Testis (tissue), 3 donors: ENCODE results near the gene ZNF800. TPM values are rescaled to one million over a fixed set of nuclear protein-coding genes. Genes with fewer than 3 reads are reported as not detected.

Source experiments
- DNase-seq: peaks from one replicate; pipeline ENCODE4 v3.0.0-alpha.2; 2019
- H3K27ac ChIP-seq, 2 donors: fragments of 200-600 bp; sonication (generic); one replicate each; pipeline ENCODE4 v1.5.1; 2019
- H3K27me3 ChIP-seq: fragments of 200-600 bp; sonication (generic); one replicate; pipeline ENCODE4 v1.5.1; 2019
- H3K36me3 ChIP-seq: fragments of 200-600 bp; sonication (generic); one replicate; pipeline ENCODE4 v1.5.1; 2017; ENCODE audit warnings: low read depth; ENCODE audit errors: missing control alignments
- H3K4me1 ChIP-seq: fragments of 200-600 bp; sonication (generic); one replicate; pipeline ENCODE4 v1.5.1; 2019
- H3K4me3 ChIP-seq, 2 donors: fragments of 200-600 bp; sonication (generic); one replicate each; pipeline ENCODE4 v1.5.1; 2017 to 2019
- H3K9me3 ChIP-seq: fragments of 200-600 bp; sonication (generic); one replicate; pipeline ENCODE4 v1.5.1; 2017
- POLR2A ChIP-seq: fragments of 450-650 bp; IDR thresholded peaks from one replicate; pipeline ENCODE4 v1.6.1; 2017; ENCODE audit warnings: antibody characterized with exemption, mild to moderate bottlenecking, moderate library complexity
- WGBS, 2 donors: methylation state at CpG; one replicate each; pipeline ENCODE4 v1.1.5; 2018; 5-methylcytosine and 5-hydroxymethylcytosine counted together
- intact Hi-C: fragments of 100-400 bp; cut with DNase I; formaldehyde crosslinking; loops from one replicate; pipeline ENCODE4 v1.15.1; 2023; ENCODE audit warnings: low total_unique reads
- polyA plus RNA-seq: library from polyadenylated mRNA; stranded (reverse); fragments of 350-450 nt; fragmentation: Illumina TruSeq; extraction: RNeasy Lipid Tissue Mini Kit (QIAGEN cat#74804); gene quantifications from one replicate; pipeline ENCODE4 v1.2.3, GENCODE V29; 2014; ENCODE audit warnings: low read depth, low replicate concordance; ENCODE audit not compliant: insufficient read depth
- total RNA-seq, 2 donors: library from RNA; depleted of rRNA; stranded (reverse); fragments of >200 nt; gene quantifications; one replicate each; pipeline ENCODE4 v1.2.3, GENCODE V29; 2016
- TF ChIP-seq, protein P1 (sequence below), 3 experiments: fragments of 450-650 bp in 2 of 3; fragments of 200-600 bp in 1 of 3; sonication (generic) in 1 of 3; IDR thresholded peaks; one replicate each; pipeline ENCODE4 v1.5.1; 2016 to 2019; ENCODE audit warnings: antibody characterized with exemption in 3 of 3, mild to moderate bottlenecking in 2 of 3, moderate library complexity in 1 of 3

Gene ZNF800
- total and polyA plus RNA-seq, 3 donors from 2014 or later: 31.5 to 44.3 (median 40.7) TPM

DNA sequence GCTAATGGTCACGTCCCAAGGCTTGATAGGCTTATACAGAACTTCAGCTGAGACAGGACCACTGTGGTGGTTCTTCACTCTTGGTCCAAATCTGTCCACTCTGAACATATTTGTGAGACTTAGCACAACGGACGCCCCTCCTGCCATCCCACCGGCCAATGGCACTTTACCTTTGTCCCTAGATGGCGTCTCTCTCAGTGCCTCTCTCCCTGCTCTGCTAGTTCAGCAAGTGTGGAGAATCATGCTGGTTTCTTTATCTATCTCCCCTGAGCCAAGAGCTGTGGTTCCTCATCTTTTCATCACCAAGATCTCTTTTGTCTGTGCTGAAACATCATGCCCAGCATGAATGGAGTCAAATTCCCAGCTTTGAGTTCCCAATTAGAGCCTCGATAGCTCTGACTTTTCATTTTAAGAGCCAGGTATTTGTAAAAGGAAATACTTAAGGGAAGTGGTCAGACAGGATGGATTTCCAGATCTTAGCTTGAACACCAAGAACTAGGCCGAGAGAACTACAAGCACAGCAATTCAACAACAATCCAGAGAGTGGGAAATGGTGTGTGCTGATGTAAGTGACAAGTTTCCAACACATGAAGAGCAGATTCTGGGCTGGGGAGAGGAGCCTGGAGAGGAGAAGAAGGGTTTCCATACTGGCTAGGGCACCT lies 69.5 kb downstream of the ZNF800 start:
- intact Hi-C loops: no loop called here
- TF ChIP-seq POLR2A: no peak
- TF ChIP-seq, protein P1, sequence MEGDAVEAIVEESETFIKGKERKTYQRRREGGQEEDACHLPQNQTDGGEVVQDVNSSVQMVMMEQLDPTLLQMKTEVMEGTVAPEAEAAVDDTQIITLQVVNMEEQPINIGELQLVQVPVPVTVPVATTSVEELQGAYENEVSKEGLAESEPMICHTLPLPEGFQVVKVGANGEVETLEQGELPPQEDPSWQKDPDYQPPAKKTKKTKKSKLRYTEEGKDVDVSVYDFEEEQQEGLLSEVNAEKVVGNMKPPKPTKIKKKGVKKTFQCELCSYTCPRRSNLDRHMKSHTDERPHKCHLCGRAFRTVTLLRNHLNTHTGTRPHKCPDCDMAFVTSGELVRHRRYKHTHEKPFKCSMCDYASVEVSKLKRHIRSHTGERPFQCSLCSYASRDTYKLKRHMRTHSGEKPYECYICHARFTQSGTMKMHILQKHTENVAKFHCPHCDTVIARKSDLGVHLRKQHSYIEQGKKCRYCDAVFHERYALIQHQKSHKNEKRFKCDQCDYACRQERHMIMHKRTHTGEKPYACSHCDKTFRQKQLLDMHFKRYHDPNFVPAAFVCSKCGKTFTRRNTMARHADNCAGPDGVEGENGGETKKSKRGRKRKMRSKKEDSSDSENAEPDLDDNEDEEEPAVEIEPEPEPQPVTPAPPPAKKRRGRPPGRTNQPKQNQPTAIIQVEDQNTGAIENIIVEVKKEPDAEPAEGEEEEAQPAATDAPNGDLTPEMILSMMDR (IDR thresholded peaks at IDR 0.05): no peak
- no peaks in the 10 kb centered on the region for H3K9me3 ChIP-seq
- no peaks in the 10 kb centered on the region for H3K4me1 ChIP-seq
- WGBS, 2 donors: 78 to 82% methylated on average over 7 of the region's 7 CpGs
- no peaks in the 10 kb centered on the region for H3K36me3 ChIP-seq
- no peak for DNase-seq
- no peak overlapping the region for H3K4me3 ChIP-seq
- H3K27ac ChIP-seq: no peak overlapping the region
- H3K27me3 ChIP-seq: no peaks in the 10 kb centered on the region

DNA sequence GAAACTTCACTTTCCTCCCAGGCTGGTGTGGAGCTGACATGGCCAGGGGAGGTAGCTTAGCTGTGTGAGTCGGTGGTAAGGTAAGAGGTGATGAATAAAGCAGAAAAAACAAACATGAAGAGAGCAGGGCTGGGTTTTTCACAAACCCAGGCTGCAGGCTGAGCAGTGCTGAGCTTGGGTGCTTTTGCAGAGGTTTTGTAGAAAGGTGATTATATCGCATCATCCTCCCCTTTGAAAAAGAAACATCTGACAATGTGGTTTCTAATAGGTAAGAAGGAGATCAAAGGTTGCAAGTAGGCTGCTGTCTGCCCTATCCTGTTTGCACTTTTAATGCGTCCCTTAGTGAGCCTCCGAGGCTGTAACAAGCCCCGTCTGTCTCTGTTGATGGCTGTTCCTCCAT lies 70.2 kb downstream of the ZNF800 start:
- Histone ChIP-seq H3K36me3 (no peaks in the 10 kb centered on the region), H3K4me3 (no peak overlapping the region), H3K9me3 (no peaks in the 10 kb centered on the region), H3K27ac (no peak overlapping the region), H3K27me3 (no peaks in the 10 kb centered on the region), H3K4me1 (no peaks in the 10 kb centered on the region)
- TF ChIP-seq, protein P1 (IDR thresholded peaks at IDR 0.05): no peak
- no peak for TF ChIP-seq POLR2A
- intact Hi-C loops: no loop called here
- WGBS, 2 donors: 67 to 73% methylated on average over 5 of the region's 5 CpGs
- no peak for DNase-seq

DNA sequence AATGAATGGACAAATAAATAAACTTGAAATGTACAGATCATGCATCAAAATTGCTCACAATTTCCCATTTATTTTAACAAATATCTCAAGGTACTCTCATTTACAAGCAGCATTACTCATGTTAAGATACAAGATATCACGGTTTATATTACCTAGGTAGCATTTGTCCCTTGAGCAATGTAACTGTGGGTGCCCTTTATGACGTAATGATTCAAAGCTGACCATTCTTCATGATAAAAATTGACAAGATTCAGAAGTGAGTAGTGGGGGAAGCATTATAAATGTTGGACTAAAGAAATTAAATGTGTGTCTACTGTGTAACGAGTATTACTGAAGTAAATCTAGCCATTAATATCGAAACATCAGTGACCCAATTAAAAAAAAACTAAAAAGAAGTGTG lies 71.5 kb downstream of the ZNF800 start:
- Histone ChIP-seq H3K4me1 (no peaks in the 10 kb centered on the region), H3K27me3 (no peaks in the 10 kb centered on the region), H3K36me3 (no peaks in the 10 kb centered on the region), H3K27ac (no peak overlapping the region), H3K4me3 (no peak overlapping the region), H3K9me3 (no peaks in the 10 kb centered on the region)
- WGBS, 2 donors: 85 to 89% methylated on average over 4 of the region's 4 CpGs
- no peak for DNase-seq
- TF ChIP-seq, protein P1 (IDR thresholded peaks at IDR 0.05): no peak
- no peak for TF ChIP-seq POLR2A
- intact Hi-C loops: no loop called here

Other genes with a start within 250 kb of the ZNF800 start
- 1 to 10 TPM; 7.1 TPM for gene GRM8, start 139.8 kb downstream of the ZNF800 start, total RNA-seq
- 8.2 TPM for gene GRM8, start 139.8 kb downstream of the ZNF800 start, polyA plus RNA-seq
- gene GCC1, start 192.9 kb upstream of the ZNF800 start, total RNA-seq: 10 to 100 TPM; 35.6 to 38.1 TPM
- 39.0 TPM for gene GCC1, start 192.9 kb upstream of the ZNF800 start, polyA plus RNA-seq
- 100 to 1,000 TPM; 171 to 190 TPM for gene ARF5, start 195.7 kb upstream of the ZNF800 start, total RNA-seq
- 161 TPM for gene ARF5, start 195.7 kb upstream of the ZNF800 start, polyA plus RNA-seq
- 100 to 1,000 TPM in 1 of 2 donors, 10 to 100 TPM in 1; 40.4 to 143 TPM for gene FSCN3, start 201.0 kb upstream of the ZNF800 start, total RNA-seq
- 140 TPM for gene FSCN3, start 201.0 kb upstream of the ZNF800 start, polyA plus RNA-seq
- under 1 TPM; 0.50 to 0.55 TPM for gene PAX4, start 225.4 kb upstream of the ZNF800 start, total RNA-seq
- gene PAX4, start 225.4 kb upstream of the ZNF800 start, polyA plus RNA-seq: 0.95 TPM